Endothelial cell of umbilical vein (primary cell): ENCODE data around the gene MAPKAPK2. TPM values are rescaled to one million over a fixed set of nuclear protein-coding genes. Genes with fewer than 3 reads are reported as not detected.

Experiments
- BruUV-seq: library from RNA; stranded (reverse); fragments of 400-500 nt; replicated peaks from 2 replicates; lab custom pipeline; 2021; lab: Mats Ljungman, UMichigan
- CTCF ChIA-PET: fragments of 300-600, 350-600 bp; sonication (Branson Sonifier 250); formaldehyde crosslinking; loops from one replicate; lab custom pipeline; 2021; ENCODE audit warnings: antibody characterized with exemption, inconsistent platforms; lab: Charles Lee
- POLR2A ChIA-PET: fragments of 300-600, 350-600 bp; sonication (Branson Sonifier 250); formaldehyde crosslinking; loops from one replicate; lab custom pipeline; 2021; ENCODE audit warnings: antibody characterized with exemption, inconsistent platforms; lab: Charles Lee
- DNase-seq: peaks from one replicate; pipeline ENCODE4 v3.0.0-alpha.2; 2011; ENCODE audit warnings: low read depth, low spot score
- FAIRE-seq: peaks from 2 replicates; lab custom pipeline; 2011; peaks lifted over from hg19 to GRCh38; lab: Jason Lieb, UNC
- H2AFZ ChIP-seq: 2 replicates; pipeline ENCODE4 v1.6.0; 2012; ENCODE audit warnings: low read depth, low read length, control low read depth, inconsistent platforms
- H3K27ac ChIP-seq: 2 replicates; pipeline ENCODE4 v1.5.1; 2011; ENCODE audit warnings: low read depth, mild to moderate bottlenecking, control low read depth, low read length, moderate library complexity; ENCODE audit not compliant: insufficient read depth
- H3K27me3 ChIP-seq, 2 experiments: 2 replicates each; pipeline versions ENCODE4 v1.6.0 to v1.6.1; 2011; ENCODE audit warnings: low read length in 2 of 2, mixed read lengths in 1 of 2; ENCODE audit not compliant: control insufficient read depth in 2 of 2, insufficient read depth in 2 of 2
- H3K36me3 ChIP-seq, 2 experiments: 2 replicates in 1 of 2; 3 replicates in 1 of 2; pipeline ENCODE4 v1.5.1; 2011; ENCODE audit warnings: low read length in 2 of 2, mild to moderate bottlenecking in 1 of 2, moderate library complexity in 1 of 2; ENCODE audit not compliant: control insufficient read depth in 2 of 2, insufficient read depth in 2 of 2; ENCODE audit errors: extremely low read depth in 1 of 2
- H3K4me1 ChIP-seq: 3 replicates; pipeline ENCODE4 v1.5.1; 2011; ENCODE audit warnings: mild to moderate bottlenecking, low read length; ENCODE audit not compliant: control insufficient read depth, insufficient read depth; ENCODE audit errors: extremely low read depth
- H3K4me2 ChIP-seq: 2 replicates; pipeline ENCODE4 v1.6.1; 2011; ENCODE audit warnings: low read length, control low read depth, mixed read lengths; ENCODE audit not compliant: insufficient read depth
- H3K4me3 ChIP-seq, 3 experiments: fragments of 200-600 bp in 1 of 3; sonication (generic), shearing (Covaris generic) in 1 of 3; replicated peaks in 1 of 3; 2 replicates each; pipeline ENCODE4 v1.5.1; 2011 to 2016; ENCODE audit warnings: control low read depth in 3 of 3, low read length in 3 of 3, mild to moderate bottlenecking in 2 of 3, inconsistent platforms in 1 of 3, low read depth in 1 of 3, moderate library complexity in 1 of 3; ENCODE audit not compliant: insufficient read depth in 1 of 3
- H3K79me2 ChIP-seq: 2 replicates; pipeline ENCODE4 v1.6.0; 2012; ENCODE audit warnings: low read length, inconsistent platforms; ENCODE audit not compliant: control insufficient read depth, insufficient read depth
- H3K9ac ChIP-seq: replicated peaks from 2 replicates; pipeline ENCODE3; 2011; ENCODE audit warnings: low read length, control low read depth; ENCODE audit not compliant: insufficient read depth; ENCODE audit errors: extremely low read depth
- H3K9me1 ChIP-seq: replicated peaks from 3 replicates; pipeline ENCODE4 v1.6.0; 2011; ENCODE audit warnings: mild to moderate bottlenecking, low read length; ENCODE audit not compliant: control insufficient read depth, insufficient read depth; ENCODE audit errors: extremely low read depth
- H3K9me3 ChIP-seq: replicated peaks from 2 replicates; pipeline ENCODE4 v1.5.1; 2012; ENCODE audit warnings: low read length, inconsistent platforms; ENCODE audit not compliant: control insufficient read depth, insufficient read depth
- H4K20me1 ChIP-seq: replicated peaks from 2 replicates; pipeline ENCODE3; 2011; ENCODE audit warnings: mild to moderate bottlenecking, low read length; ENCODE audit not compliant: control insufficient read depth, insufficient read depth; ENCODE audit errors: extremely low read depth
- EZH2 ChIP-seq: IDR thresholded peaks from 2 replicates; pipeline ENCODE4 v1.6.1; 2012; ENCODE audit warnings: borderline replicate concordance, low read depth, mild to moderate bottlenecking, moderate library complexity, low read length, inconsistent platforms; ENCODE audit not compliant: severe bottlenecking
- FOS ChIP-seq: IDR thresholded peaks from 2 replicates; pipeline ENCODE4 v1.6.1; 2011; ENCODE audit warnings: mild to moderate bottlenecking, low read length, moderate library complexity, borderline replicate concordance; ENCODE audit not compliant: insufficient read depth
- GATA2 ChIP-seq: IDR thresholded peaks from 2 replicates; pipeline ENCODE4 v1.7.0; 2011; ENCODE audit warnings: low read depth, mild to moderate bottlenecking, moderate library complexity, mixed read lengths, low read length; ENCODE audit not compliant: insufficient read length, insufficient read depth
- JUN ChIP-seq: IDR thresholded peaks from 2 replicates; pipeline ENCODE4 v1.6.1; 2011; ENCODE audit warnings: borderline replicate concordance, low read depth; ENCODE audit not compliant: insufficient read length, insufficient read depth
- MAX ChIP-seq: IDR thresholded peaks from 2 replicates; pipeline ENCODE4 v1.6.1; 2011; ENCODE audit not compliant: insufficient read depth, insufficient read length
- MYC ChIP-seq: IDR thresholded peaks from one replicate; pipeline ENCODE4 v1.6.1; 2011; ENCODE audit warnings: mild to moderate bottlenecking, low read depth, low read length
- POLR2A ChIP-seq: IDR thresholded peaks from 2 replicates; pipeline ENCODE4 v1.6.1; 2012; ENCODE audit warnings: low read depth, mild to moderate bottlenecking, control low read depth, low read length
- POLR2AphosphoS5 ChIP-seq: IDR thresholded peaks from 2 replicates; pipeline ENCODE4 v1.6.1; 2012; ENCODE audit warnings: low read depth, mild to moderate bottlenecking, control low read depth, low read length, moderate library complexity; ENCODE audit not compliant: insufficient read depth
- dilution Hi-C: fragments of 300-500 bp; cut with MboI; formaldehyde crosslinking; loops from one replicate; pipeline ENCODE4 v1.15.0; 2019; ENCODE audit warnings: low sequenced_read_pairs; ENCODE audit not compliant: extremely low pct_ligation_motif_present
- intact Hi-C: fragments of 100-400 bp; cut with micrococcal nuclease; formaldehyde crosslinking; loops from one replicate; pipeline ENCODE4 v1.10.0; 2022
- polyA plus RNA-seq, 4 experiments: library from polyadenylated mRNA; depleted of rRNA in 3 of 4; stranded (reverse) in 3 of 4; unstranded in 1 of 4; fragments of >200 nt; gene quantifications; 2 replicates each; pipeline versions ENCODE4 v1.2.1 to v1.2.3, GENCODE V29; 2011 to 2012; ENCODE audit warnings: missing spikeins in 1 of 4
- total RNA-seq: library from RNA; stranded (reverse); gene quantifications from 2 replicates; pipeline ENCODE4 v1.2.3, GENCODE V29; 2021
- TF ChIP-seq, protein P1 (sequence below), 2 donors: IDR thresholded peaks; 1 replicate in 1 of 2; 2 replicates in 1 of 2; pipeline ENCODE4 v1.5.1; 2011; ENCODE audit warnings: low read length in 2 of 2, mild to moderate bottlenecking in 2 of 2, moderate library complexity in 2 of 2, control low read depth in 1 of 2, inconsistent platforms in 1 of 2, low read depth in 1 of 2; ENCODE audit not compliant: insufficient read depth in 1 of 2; ENCODE audit errors: extremely low read depth in 1 of 2

The MAPKAPK2 gene
- total and polyA plus RNA-seq, 2 donors (not counting 3 experiments of a cell fraction or from before 2014, with no cell fraction given): 52.9 to 69.1 TPM

DNA sequence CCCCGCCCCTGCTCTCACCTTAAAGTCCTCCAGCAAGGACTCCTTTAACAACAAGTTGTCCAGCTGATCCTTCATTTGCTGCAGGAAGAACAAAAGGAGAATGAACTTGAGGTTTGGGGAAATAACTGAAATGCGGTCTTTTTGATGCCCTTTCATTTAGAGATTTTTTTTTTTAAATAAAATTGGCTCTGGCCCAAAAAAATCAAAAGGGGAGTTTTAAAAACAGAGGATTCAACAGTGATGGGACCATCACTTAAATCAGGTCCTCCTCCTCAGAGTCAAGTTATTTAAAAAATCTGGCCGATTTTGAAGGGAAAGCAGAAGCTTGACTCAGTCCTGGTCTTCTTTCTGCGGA lies 86.6 kb downstream of the MAPKAPK2 start:
- Histone ChIP-seq H3K9ac (no peak overlapping the region), H3K9me3 (no peaks in the 10 kb centered on the region), H3K4me1 (no peaks in the 10 kb centered on the region), H4K20me1 (no peaks in the 10 kb centered on the region), H3K9me1 (no peaks in the 10 kb centered on the region), H3K27me3 (peaks cover 10 to 19% of the 10 kb centered on the region in 2 experiments), H3K79me2 (no peaks in the 10 kb centered on the region), H3K4me3 (no peak overlapping the region), H3K4me2 (no peak overlapping the region), H3K27ac (no peak overlapping the region), H3K36me3 (no peaks in the 10 kb centered on the region), H2AFZ (no peak overlapping the region)
- no peak for TF ChIP-seq EZH2
- no peak for TF ChIP-seq GATA2
- no peak for TF ChIP-seq POLR2AphosphoS5
- no peak for TF ChIP-seq MAX
- TF ChIP-seq POLR2A: no peak
- TF ChIP-seq JUN: no peak
- TF ChIP-seq FOS: no peak
- no peak for TF ChIP-seq MYC
- TF ChIP-seq, protein P1, sequence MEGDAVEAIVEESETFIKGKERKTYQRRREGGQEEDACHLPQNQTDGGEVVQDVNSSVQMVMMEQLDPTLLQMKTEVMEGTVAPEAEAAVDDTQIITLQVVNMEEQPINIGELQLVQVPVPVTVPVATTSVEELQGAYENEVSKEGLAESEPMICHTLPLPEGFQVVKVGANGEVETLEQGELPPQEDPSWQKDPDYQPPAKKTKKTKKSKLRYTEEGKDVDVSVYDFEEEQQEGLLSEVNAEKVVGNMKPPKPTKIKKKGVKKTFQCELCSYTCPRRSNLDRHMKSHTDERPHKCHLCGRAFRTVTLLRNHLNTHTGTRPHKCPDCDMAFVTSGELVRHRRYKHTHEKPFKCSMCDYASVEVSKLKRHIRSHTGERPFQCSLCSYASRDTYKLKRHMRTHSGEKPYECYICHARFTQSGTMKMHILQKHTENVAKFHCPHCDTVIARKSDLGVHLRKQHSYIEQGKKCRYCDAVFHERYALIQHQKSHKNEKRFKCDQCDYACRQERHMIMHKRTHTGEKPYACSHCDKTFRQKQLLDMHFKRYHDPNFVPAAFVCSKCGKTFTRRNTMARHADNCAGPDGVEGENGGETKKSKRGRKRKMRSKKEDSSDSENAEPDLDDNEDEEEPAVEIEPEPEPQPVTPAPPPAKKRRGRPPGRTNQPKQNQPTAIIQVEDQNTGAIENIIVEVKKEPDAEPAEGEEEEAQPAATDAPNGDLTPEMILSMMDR (IDR thresholded peaks at IDR 0.05; ENCODE audit: extremely low read depth in 1 of 2, insufficient read depth in 1 of 2, low read depth in 1 of 2, low read length in 2 of 2): no peak
- no peak for DNase-seq
- no TSS peak for BruUV-seq
- intact Hi-C loops: no loop called here
- dilution Hi-C loops: no loop called here
- ChIA-PET CTCF (no interaction called here), POLR2A (no interaction called here)
- no peak for FAIRE-seq
